ENCODE data around the gene SNX33. TPM values are rescaled to one million over a fixed set of nuclear protein-coding genes. Genes with fewer than 3 reads are reported as not detected.

SNX33 gene
- total RNA-seq, 1 experiment from 2014 or later: 8.3 TPM

- H3K9me2 ChIP-seq (ENCODE audit: insufficient read depth): no peaks in the 10 kb centered on the region
- no peaks in the 10 kb centered on the region for H4K20me1 ChIP-seq (ENCODE audit: insufficient read depth)
- TF ChIP-seq POLR2AphosphoS5 (IDR thresholded peaks at IDR 0.05; ENCODE audit: low read depth, low read length) (peak; percentile 71), YY1 (IDR thresholded peaks at IDR 0.05; ENCODE audit: extremely low read depth, insufficient replicate concordance, low read depth, low read length) (peak; percentile 17)
- TF ChIP-seq, protein P1, sequence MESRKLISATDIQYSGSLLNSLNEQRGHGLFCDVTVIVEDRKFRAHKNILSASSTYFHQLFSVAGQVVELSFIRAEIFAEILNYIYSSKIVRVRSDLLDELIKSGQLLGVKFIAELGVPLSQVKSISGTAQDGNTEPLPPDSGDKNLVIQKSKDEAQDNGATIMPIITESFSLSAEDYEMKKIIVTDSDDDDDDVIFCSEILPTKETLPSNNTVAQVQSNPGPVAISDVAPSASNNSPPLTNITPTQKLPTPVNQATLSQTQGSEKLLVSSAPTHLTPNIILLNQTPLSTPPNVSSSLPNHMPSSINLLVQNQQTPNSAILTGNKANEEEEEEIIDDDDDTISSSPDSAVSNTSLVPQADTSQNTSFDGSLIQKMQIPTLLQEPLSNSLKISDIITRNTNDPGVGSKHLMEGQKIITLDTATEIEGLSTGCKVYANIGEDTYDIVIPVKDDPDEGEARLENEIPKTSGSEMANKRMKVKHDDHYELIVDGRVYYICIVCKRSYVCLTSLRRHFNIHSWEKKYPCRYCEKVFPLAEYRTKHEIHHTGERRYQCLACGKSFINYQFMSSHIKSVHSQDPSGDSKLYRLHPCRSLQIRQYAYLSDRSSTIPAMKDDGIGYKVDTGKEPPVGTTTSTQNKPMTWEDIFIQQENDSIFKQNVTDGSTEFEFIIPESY (IDR thresholded peaks at IDR 0.05; ENCODE audit: extremely low read depth, insufficient replicate concordance, low read length): peak; percentile 80
- TF ChIP-seq, protein P2, sequence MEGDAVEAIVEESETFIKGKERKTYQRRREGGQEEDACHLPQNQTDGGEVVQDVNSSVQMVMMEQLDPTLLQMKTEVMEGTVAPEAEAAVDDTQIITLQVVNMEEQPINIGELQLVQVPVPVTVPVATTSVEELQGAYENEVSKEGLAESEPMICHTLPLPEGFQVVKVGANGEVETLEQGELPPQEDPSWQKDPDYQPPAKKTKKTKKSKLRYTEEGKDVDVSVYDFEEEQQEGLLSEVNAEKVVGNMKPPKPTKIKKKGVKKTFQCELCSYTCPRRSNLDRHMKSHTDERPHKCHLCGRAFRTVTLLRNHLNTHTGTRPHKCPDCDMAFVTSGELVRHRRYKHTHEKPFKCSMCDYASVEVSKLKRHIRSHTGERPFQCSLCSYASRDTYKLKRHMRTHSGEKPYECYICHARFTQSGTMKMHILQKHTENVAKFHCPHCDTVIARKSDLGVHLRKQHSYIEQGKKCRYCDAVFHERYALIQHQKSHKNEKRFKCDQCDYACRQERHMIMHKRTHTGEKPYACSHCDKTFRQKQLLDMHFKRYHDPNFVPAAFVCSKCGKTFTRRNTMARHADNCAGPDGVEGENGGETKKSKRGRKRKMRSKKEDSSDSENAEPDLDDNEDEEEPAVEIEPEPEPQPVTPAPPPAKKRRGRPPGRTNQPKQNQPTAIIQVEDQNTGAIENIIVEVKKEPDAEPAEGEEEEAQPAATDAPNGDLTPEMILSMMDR (IDR thresholded peaks at IDR 0.05 in 2 of 3, conservative IDR thresholded peaks at IDR 0.05 in 1 of 3; ENCODE audit: borderline replicate concordance in 1 of 3, insufficient read depth in 1 of 3, low read depth in 2 of 3, low read length in 2 of 3): no peak
- peak overlapping the region; percentile 53 for H3K27ac ChIP-seq (ENCODE audit: low read depth, low read length)
- H3K4me1 ChIP-seq (ENCODE audit: control insufficient read depth in 1 of 2, insufficient read depth in 2 of 2, low read length in 2 of 2): peaks cover 53 to 85% of the 10 kb centered on the region in 2 experiments
- CTCF ChIA-PET: interaction anchor here (0.7 to 1.1 kb wide), 3 partner anchors 19 to 299 kb away, joined by 3 to 4 read pairs (median 3); partner anchors contain the start of gene IMP3
- H3K9me3 ChIP-seq (ENCODE audit: control insufficient read depth in 1 of 2, insufficient read depth in 1 of 2, low read depth in 1 of 2, low read length in 2 of 2): no peaks in the 10 kb centered on the region
- H3K27me3 ChIP-seq (ENCODE audit: insufficient read depth, low read length): no peaks in the 10 kb centered on the region
- no peaks in the 10 kb centered on the region for H3K36me3 ChIP-seq (ENCODE audit: control insufficient read depth in 1 of 2, insufficient read depth in 2 of 2, low read length in 2 of 2)
- H3K4me2 ChIP-seq (ENCODE audit: low read length): peak overlapping the region; percentile 86
- POLR2A ChIA-PET: no interaction called here
- H3K79me2 ChIP-seq (ENCODE audit: insufficient read depth, low read length): no peaks in the 10 kb centered on the region
- BruUV-seq (replicated peaks): no TSS peak
- DNase-seq (ENCODE audit: low read depth, low spot score) (peak; percentile 91), ATAC-seq (peak; percentile 62)
- peak overlapping the region in 1 of 2 experiments; percentile 13; a peak in 1 of 4 replicates for H3K4me3 ChIP-seq (replicated peaks in 1 of 2; ENCODE audit: low read depth in 1 of 2, low read length in 2 of 2)
- intact Hi-C loops (cut with micrococcal nuclease): loop anchor here (5.0 kb wide), 2 partner anchors 40 to 300 kb away; partner anchors contain the start of genes MAN2C1 and SNUPN
- no peak overlapping the region for H2AFZ ChIP-seq (ENCODE audit: low read depth, low read length, poor library complexity, severe bottlenecking)
- peak overlapping the region; percentile 80 for H3K9ac ChIP-seq (ENCODE audit: low read length)
- RAD21 ChIA-PET (ENCODE audit: low non-redundant PET in 1 of 2, low total read pairs in 2 of 2, uncharacterized antibody in 2 of 2, unreplicated experiment in 2 of 2): interaction anchor here in 1 of 2 experiments (0.7 kb wide), 1 partner anchor 299 kb away, joined by 3 read pairs; no protein-coding TSS in a partner anchor
Measured at GRCh38 chr15:75666823-75667501, 19.2 kb downstream of the SNX33 start.
